HEK293 (cell line): ENCODE results near the gene HDAC10.

ENCODE experiments used
- CTCF ChIA-PET: fragments of 350-600 bp; formaldehyde crosslinking; extraction: SDS; loops from one replicate; lab custom pipeline; 2021; ENCODE audit warnings: antibody characterized with exemption; lab: Yijun Ruan, JAX
- POLR2A ChIA-PET: fragments of 300-600 bp; formaldehyde crosslinking; extraction: SDS; loops from one replicate; lab custom pipeline; 2020; ENCODE audit warnings: antibody characterized with exemption, inconsistent platforms; lab: Yijun Ruan, JAX
- H3K27ac ChIP-seq: fragments of 200-500 bp; sonication (Bioruptor generic); 2 replicates; pipeline ENCODE4 v1.5.1; 2014; ENCODE audit warnings: low read depth, low read length, control low read depth, inconsistent platforms; ENCODE audit errors: extremely low read depth
- H3K36me3 ChIP-seq, 2 experiments: fragments of 200-500 bp in 1 of 2; sonication (Bioruptor generic) in 1 of 2; 1 replicate in 1 of 2; 2 replicates in 1 of 2; pipeline ENCODE4 v1.5.1; 2014 to 2017; ENCODE audit warnings: inconsistent platforms in 2 of 2, low read length in 2 of 2; ENCODE audit not compliant: control insufficient read depth in 2 of 2, insufficient read depth in 1 of 2
- H3K4me1 ChIP-seq: fragments of 200-500 bp; sonication (Bioruptor generic); 2 replicates; pipeline ENCODE4 v1.5.1; 2014; ENCODE audit warnings: mild to moderate bottlenecking, low read length, inconsistent platforms; ENCODE audit not compliant: control insufficient read depth, insufficient read depth
- H3K4me3 ChIP-seq: 2 replicates; pipeline ENCODE4 v1.5.1; 2011; ENCODE audit warnings: low read depth, mild to moderate bottlenecking, control low read depth, low read length, moderate library complexity
- H3K9me3 ChIP-seq: fragments of 200-500 bp; sonication (Bioruptor generic); 2 replicates; pipeline ENCODE4 v1.5.1; 2014; ENCODE audit warnings: low read depth, low read length, inconsistent platforms; ENCODE audit not compliant: control insufficient read depth, insufficient read depth
- BCL11B ChIP-seq: fragments of 450-650 bp; formaldehyde crosslinking; IDR thresholded peaks from 2 replicates; pipeline ENCODE4 v1.5.1; 2016; ENCODE audit warnings: low read depth, missing biosample characterization, missing genetic modification characterization
- EGR2 ChIP-seq: fragments of 450-650 bp; formaldehyde crosslinking; IDR thresholded peaks from 2 replicates; pipeline ENCODE4 v1.5.1; 2016; ENCODE audit warnings: low read depth, missing biosample characterization, missing genetic modification characterization
- GLIS1 ChIP-seq: fragments of 450-650 bp; formaldehyde crosslinking; IDR thresholded peaks from 2 replicates; pipeline ENCODE4 v1.5.1; 2016; ENCODE audit warnings: missing biosample characterization, missing genetic modification characterization
- GLIS2 ChIP-seq: fragments of 450-650 bp; formaldehyde crosslinking; IDR thresholded peaks from 2 replicates; pipeline ENCODE4 v1.5.1; 2016; ENCODE audit warnings: missing biosample characterization, missing genetic modification characterization
- HIC1 ChIP-seq: fragments of 450-650 bp; formaldehyde crosslinking; IDR thresholded peaks from 2 replicates; pipeline ENCODE4 v1.5.1; 2016; ENCODE audit warnings: missing biosample characterization, missing genetic modification characterization
- HOXA7 ChIP-seq: sonication (generic); formaldehyde crosslinking; IDR thresholded peaks from 2 replicates; pipeline ENCODE4 v1.8.1; 2022; ENCODE audit warnings: missing genetic modification reagents, borderline replicate concordance
- SCRT1 ChIP-seq: fragments of 450-650 bp; formaldehyde crosslinking; IDR thresholded peaks from 2 replicates; pipeline ENCODE4 v1.5.1; 2016; ENCODE audit warnings: missing biosample characterization, missing genetic modification characterization, borderline replicate concordance
- SETDB1 ChIP-seq: IDR thresholded peaks from one replicate; pipeline ENCODE4 v1.6.1; 2017; ENCODE audit warnings: mild to moderate bottlenecking, low read length, moderate library complexity, mixed read lengths; ENCODE audit not compliant: insufficient read length
- ZFHX2 ChIP-seq: fragments of 450-650 bp; formaldehyde crosslinking; conservative IDR thresholded peaks from 2 replicates; pipeline ENCODE4 v1.5.1; 2016; ENCODE audit warnings: missing biosample characterization, missing genetic modification characterization
- ZNF138 ChIP-seq: fragments of 450-650 bp; formaldehyde crosslinking; IDR thresholded peaks from 2 replicates; pipeline ENCODE4 v1.5.1; 2016; ENCODE audit warnings: missing biosample characterization, missing genetic modification characterization, borderline replicate concordance
- ZNF416 ChIP-seq: fragments of 450-650 bp; formaldehyde crosslinking; IDR thresholded peaks from 2 replicates; pipeline ENCODE4 v1.5.1; 2016; ENCODE audit warnings: missing biosample characterization, missing genetic modification characterization
- ZNF560 ChIP-seq: fragments of 450-650 bp; formaldehyde crosslinking; IDR thresholded peaks from 2 replicates; pipeline ENCODE4 v1.5.1; 2017; ENCODE audit warnings: missing biosample characterization, missing genetic modification characterization, borderline replicate concordance
- ZNF596 ChIP-seq: fragments of 450-650 bp; IDR thresholded peaks from 2 replicates; pipeline ENCODE4 v1.5.0; 2018; ENCODE audit warnings: missing biosample characterization, mild to moderate bottlenecking, missing genetic modification characterization, moderate library complexity
- TF ChIP-seq, protein P1 (sequence below): fragments of 450-650 bp; formaldehyde crosslinking; IDR thresholded peaks from 2 replicates; pipeline ENCODE4 v1.5.1; 2017; ENCODE audit warnings: missing biosample characterization, missing genetic modification characterization
- TF ChIP-seq, protein P2 (sequence below): fragments of 450-650 bp; formaldehyde crosslinking; IDR thresholded peaks from 2 replicates; pipeline ENCODE4 v1.5.1; 2016; ENCODE audit warnings: missing biosample characterization, missing genetic modification characterization

HDAC10 gene

DNA sequence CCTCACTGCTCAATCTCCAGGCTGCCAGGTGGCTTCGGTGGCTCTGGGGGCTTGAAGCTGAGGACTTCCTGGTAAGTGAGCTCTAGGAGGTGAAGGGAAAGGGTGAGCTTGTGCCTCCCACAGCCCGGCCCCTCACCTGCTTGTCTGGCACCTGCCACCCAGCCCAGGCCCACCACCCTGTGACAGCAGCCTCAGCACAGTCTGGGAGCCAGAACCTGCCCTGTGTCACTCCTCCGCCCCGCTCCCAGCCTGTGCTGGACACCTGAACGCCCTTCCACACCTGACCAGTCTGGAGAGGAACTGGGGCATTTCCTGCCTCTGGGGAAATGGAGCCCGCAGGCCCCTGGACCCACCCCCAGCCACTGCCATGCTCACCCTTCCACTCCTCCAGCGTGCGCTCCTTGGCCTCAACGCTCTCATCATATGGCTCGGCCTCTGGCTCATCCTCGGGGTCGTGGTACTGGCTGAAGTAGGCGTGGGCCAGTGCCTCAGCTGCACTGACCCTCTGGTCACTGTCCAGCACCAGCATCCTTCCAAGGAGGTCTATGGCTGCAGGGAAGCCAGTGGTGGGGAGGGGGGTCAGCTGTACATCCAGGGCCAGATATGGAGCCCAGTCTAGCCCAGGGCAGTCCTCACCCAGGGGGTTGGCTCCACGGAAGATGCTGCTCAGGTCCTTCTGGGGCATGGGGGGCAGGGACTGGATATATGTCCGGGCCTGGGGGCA lies 14.0 kb upstream of the HDAC10 start:
- TF ChIP-seq SCRT1 (tag by site-specific recombination) = no peak
- TF ChIP-seq EGR2 (tag by site-specific recombination) = no peak
- no peak for TF ChIP-seq ZNF138
- TF ChIP-seq, protein P1, sequence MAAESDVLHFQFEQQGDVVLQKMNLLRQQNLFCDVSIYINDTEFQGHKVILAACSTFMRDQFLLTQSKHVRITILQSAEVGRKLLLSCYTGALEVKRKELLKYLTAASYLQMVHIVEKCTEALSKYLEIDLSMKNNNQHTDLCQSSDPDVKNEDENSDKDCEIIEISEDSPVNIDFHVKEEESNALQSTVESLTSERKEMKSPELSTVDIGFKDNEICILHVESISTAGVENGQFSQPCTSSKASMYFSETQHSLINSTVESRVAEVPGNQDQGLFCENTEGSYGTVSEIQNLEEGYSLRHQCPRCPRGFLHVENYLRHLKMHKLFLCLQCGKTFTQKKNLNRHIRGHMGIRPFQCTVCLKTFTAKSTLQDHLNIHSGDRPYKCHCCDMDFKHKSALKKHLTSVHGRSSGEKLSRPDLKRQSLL (tag by site-specific recombination) = no peak
- TF ChIP-seq, protein P2, sequence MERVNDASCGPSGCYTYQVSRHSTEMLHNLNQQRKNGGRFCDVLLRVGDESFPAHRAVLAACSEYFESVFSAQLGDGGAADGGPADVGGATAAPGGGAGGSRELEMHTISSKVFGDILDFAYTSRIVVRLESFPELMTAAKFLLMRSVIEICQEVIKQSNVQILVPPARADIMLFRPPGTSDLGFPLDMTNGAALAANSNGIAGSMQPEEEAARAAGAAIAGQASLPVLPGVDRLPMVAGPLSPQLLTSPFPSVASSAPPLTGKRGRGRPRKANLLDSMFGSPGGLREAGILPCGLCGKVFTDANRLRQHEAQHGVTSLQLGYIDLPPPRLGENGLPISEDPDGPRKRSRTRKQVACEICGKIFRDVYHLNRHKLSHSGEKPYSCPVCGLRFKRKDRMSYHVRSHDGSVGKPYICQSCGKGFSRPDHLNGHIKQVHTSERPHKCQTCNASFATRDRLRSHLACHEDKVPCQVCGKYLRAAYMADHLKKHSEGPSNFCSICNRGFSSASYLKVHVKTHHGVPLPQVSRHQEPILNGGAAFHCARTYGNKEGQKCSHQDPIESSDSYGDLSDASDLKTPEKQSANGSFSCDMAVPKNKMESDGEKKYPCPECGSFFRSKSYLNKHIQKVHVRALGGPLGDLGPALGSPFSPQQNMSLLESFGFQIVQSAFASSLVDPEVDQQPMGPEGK (tag by site-specific recombination) = 0 out of 2 replicates have a peak, but pooled peaks have one; percentile 4
- peak; percentile 21; the same call in 1 of the 2 replicates for TF ChIP-seq GLIS2
- no peak for TF ChIP-seq ZNF596 (tag by site-specific recombination)
- TF ChIP-seq HOXA7 (CRISPR knock-in tag) = no peak
- TF ChIP-seq, all 188 proteins: peak for 2
- H3K36me3 ChIP-seq = no peaks in the 10 kb centered on the region
- CTCF ChIA-PET = interaction anchor here (0.9 kb wide), 1 partner anchor 14 kb away, joined by 3 read pairs; the partner anchor contains the start of gene HDAC10
- peaks cover 11% of the 10 kb centered on the region for H3K4me1 ChIP-seq
- no peaks in the 10 kb centered on the region for H3K9me3 ChIP-seq
- POLR2A ChIA-PET = interaction anchor here (1.4 to 2.6 kb wide), 2 partner anchors 14 to 21 kb away, joined by 4 to 12 read pairs; partner anchors contain the start of gene HDAC10
- 0 out of 2 replicates have a peak overlapping the region, but pooled peaks have one; percentile 1 for H3K27ac ChIP-seq
- no peak overlapping the region for H3K4me3 ChIP-seq

DNA sequence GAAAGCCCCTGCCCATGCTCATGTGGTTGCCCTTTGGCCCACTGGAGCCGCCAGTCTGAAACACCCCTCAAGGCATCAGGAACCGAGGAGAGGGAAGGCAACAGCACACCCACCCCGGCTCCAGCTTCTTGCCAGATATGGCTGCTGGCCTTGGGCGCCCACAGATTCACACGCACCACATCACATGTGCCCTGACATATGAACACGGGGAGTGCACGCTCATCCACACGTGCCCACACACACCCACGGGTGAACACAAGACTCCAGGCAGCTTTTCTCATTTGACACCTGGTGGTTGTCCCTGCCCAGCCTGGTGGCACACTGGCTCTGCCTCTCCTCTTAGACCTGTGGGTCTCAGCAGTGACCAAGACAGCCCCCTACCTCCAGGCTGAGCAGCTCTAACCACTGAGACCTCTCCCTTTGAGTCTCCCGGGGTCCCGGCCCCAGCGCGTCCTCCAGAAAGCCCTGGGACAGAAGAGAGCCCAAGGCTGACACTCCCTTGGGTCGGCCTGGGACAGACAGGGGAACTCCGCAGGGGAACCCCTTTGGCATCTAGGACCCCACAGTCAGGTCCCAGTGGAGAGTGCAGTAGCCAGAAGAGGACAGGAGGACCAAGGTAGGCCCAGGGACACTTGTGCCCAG lies 13.2 kb upstream of the HDAC10 start:
- peak; percentile 64 for TF ChIP-seq EGR2 (tag by site-specific recombination)
- TF ChIP-seq, protein P2 (tag by site-specific recombination) = 0 out of 2 replicates have a peak, but pooled peaks have one; percentile 3
- TF ChIP-seq ZNF560 (tag by site-specific recombination) = no peak
- TF ChIP-seq ZFHX2 (tag by site-specific recombination) = peak; percentile 75

GRCh38 chr22:50262973-50263617 lies 12.0 kb upstream of the HDAC10 start:
- ChIA-PET CTCF (interaction anchor here (0.9 to 2.8 kb wide), 6 partner anchors 9 to 235 kb away, joined by 3 to 10 read pairs (median 4); no protein-coding TSS in a partner anchor), POLR2A (interaction anchor here (0.9 to 2.6 kb wide), 4 partner anchors 9 to 26 kb away, joined by 3 to 12 read pairs (median 8); partner anchors contain the start of gene HDAC10)
- TF ChIP-seq ZFHX2 (tag by site-specific recombination) (0 out of 2 replicates have a peak, but pooled peaks have one; percentile 7), GLIS1 (tag by site-specific recombination) (peak; percentile 48), SETDB1 (no peak), ZNF560 (tag by site-specific recombination) (no peak), HIC1 (tag by site-specific recombination) (peak; percentile 78; the same call in 1 of the 2 replicates), ZNF416 (tag by site-specific recombination) (no peak), BCL11B (tag by site-specific recombination) (peak; percentile 66; the same call in 1 of the 2 replicates)
- TF ChIP-seq, protein P2 (tag by site-specific recombination) = 0 out of 2 replicates have a peak, but pooled peaks have one; percentile 11
- Histone ChIP-seq H3K4me1 (peaks cover 11% of the 10 kb centered on the region), H3K36me3 (peaks cover 0 to 15% of the 10 kb centered on the region in 2 experiments; a peak in 2 of 3 replicates), H3K9me3 (no peaks in the 10 kb centered on the region), H3K27ac (no peak overlapping the region), H3K4me3 (no peak overlapping the region)

More for the DNA sequence above, 13.2 kb upstream of the HDAC10 start:
- H3K9me3 ChIP-seq = no peaks in the 10 kb centered on the region
- CTCF ChIA-PET = interaction anchor here (0.6 to 2.0 kb wide), 3 partner anchors 10 to 97 kb away, joined by 3 to 4 read pairs (median 3); partner anchors contain the start of gene HDAC10
- H3K4me1 ChIP-seq = peaks cover 11% of the 10 kb centered on the region
- no peak overlapping the region for H3K4me3 ChIP-seq
- H3K36me3 ChIP-seq = peaks cover 0 to 3% of the 10 kb centered on the region in 2 experiments; a peak in 2 of 3 replicates
- no peak overlapping the region for H3K27ac ChIP-seq
- POLR2A ChIA-PET = interaction anchor here (1.0 to 2.6 kb wide), 3 partner anchors 8 to 20 kb away, joined by 3 to 12 read pairs (median 12); partner anchors contain the start of genes HDAC10 and TUBGCP6
